Hematopoietic multipotent progenitor cell treated with erythropoietin and hydrocortisone succinate and interleukin-3 and kit ligand, for 6 days (in vitro differentiated cells): Measurements from ENCODE around the gene TEAD3.
A peak's percentile ranks its signal among the peaks of the same experiment; 100 is the strongest.
"Not testable (repeated sequence)": the region's sequence is repeated elsewhere in the genome, so short reads cannot be mapped to it uniquely, and the experiment has no call there.

Experiments used
- DNase-seq: peaks from one replicate; pipeline ENCODE4 v3.0.0-alpha.2; 2015

Gene TEAD3

DNA sequence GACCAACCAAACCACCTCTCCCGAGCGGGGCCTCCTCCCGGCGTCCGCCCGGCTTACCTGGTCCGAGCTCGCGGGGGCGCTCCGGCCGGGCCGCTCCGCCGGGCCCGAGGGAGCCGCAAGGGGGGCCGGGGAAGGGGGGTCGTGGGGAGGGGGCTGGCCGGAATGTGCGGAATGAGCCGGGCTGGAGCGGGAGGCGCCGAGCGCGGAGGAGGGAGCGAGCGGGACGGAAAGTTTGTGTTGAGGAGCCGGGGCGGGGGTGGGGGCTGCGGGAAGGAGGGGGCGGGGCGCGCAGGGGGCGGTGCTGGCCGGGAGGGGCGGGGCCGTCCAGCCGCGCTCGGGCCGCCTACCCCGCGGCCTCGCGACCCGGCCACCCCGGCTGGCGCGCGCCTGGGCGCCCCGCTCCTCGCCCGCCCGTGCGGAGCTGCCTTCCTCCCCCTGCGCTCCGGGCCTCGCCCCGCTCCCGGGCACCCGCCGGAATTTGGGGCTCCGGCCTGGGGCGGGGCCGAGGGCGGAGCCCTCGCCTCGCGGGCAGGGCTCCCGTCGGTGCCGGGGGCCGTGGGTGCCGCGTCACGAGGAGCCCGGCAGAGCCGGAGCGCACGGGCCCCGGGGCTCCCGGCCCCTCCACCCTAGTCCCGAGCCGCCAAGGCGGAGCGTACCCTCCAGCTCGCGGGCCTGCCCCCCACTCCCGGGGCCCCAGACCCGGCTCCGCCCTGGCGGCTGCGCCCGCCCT, at the start of gene TEAD3:
TEAD3 (minus strand) TSS at position 239 of the 730 bp plus-strand sequence.
- DNase-seq, result peak; percentile 58

DNA sequence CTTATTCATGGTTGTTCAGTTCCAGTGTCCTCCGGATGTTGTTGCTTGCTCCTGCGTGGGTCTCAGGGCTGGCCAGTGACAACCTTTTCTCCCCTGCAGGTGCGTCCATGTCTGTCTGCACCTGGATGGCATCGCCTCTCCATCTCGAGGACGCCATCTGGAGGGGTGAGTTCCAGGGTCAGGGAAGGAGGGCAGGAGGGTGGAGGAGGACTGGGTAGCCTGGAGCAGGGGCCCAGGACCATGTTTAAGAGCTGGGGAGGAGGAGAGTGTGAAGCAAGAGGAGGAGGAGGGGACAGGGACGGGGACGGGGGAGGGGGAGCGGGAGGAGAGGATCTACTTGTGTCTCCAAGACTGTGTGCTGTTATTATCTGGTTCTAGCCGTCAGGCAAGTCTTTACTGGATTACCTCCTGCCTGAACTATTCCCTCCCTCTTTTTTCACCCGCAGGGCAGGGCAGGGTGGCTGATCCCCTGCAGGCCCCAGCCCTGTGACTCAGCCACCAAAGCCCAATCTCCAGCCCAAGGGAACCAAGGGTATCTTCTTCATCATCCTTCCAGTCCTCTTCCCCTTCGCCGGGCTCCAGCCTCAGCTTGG, 48.0 kb upstream of the TEAD3 start:
- no peak for DNase-seq

DNA sequence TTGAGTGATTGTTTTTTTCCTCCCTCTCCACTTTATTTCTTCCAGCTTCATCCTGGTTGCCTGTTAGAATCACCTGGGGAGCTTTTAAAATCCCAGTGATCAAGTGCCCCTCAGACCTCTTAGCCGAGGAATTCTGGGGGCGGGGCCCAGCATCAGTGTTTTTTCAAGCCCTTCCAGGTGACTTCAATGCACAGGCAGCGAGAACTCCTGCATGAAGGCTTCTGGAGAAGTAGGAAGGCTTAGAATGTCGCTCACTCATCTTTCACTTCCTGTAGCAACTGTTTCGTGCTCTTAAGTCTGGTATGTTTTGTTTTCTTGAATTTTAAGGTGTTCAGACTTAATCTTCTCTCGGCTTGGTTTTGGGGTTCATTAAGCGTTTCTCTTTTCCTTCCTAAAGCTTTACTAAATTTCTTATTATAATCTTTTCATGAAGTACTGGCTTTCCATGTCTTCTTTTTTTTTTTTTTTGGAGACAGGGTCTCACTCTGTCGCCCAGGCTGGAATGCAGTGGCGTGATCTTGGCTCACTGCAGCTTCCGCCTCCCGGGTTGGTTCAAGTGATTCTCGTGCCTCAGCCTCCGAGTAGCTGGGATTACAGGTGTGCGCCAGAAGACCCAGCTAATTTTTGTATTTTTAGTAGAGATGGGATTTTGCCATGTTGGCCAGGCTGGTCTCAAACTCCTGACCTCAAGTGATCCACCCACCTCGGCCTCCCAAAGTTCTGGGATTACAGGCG, 46.7 kb upstream of the TEAD3 start:
- no peak for DNase-seq

DNA sequence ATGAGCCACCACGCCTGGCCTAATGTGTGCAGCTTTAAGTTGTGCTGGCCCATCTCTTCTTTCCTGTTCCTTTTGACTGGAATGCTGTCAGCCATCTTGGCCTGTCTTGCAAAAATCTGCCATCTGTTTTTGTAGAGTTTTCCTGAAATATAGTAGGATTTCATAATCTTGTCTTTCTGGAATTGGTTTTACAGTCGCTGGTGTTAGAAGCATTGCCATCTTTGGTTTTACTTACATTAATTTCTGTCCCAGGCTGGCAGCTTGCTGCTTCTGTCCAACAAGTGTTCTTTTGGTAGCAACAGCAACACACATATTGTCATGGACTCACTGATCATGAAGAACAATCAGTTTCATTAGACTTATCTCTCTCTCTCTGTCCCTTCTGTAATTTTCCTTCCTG, 45.0 kb upstream of the TEAD3 start:
- peak; percentile 4 for DNase-seq

DNA sequence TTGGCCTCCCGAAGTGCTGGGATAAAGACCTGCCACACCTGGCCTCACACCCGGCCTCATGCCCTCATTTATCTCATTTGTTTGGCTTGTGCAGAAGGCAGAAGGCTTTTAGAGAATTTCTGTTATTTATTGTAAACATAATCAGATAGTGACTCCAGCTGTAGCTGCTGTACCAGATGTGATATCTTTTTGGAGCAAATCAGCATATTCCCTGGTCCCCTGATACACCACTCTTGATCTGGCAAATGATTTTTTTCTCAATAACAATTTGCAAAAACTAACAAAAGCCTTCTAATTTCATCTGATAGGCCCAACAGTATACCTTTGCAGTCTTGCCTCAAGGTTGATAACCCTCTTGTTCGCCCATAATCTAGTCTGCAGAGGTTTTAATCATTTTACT, 42.3 kb upstream of the TEAD3 start:
- no peak for DNase-seq

DNA sequence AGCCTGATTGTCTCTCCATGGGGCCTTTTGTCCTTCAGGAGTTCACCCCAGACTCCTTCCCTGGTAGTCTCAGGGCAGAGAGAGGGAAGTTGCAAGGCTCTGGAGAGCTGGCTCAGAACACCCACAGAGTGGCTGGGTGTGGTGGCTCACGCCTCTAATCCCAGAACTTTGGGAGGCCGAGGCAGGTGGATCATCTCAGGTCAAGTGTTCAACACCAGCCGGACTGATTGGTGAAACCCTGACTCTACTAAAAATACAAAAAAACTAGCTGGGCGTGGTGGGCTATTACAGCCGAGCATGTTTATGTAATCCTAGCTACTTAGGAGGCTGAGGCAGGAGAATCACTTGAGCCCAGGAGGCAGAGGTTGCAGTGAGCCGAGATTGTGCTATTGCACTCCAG, 39.0 kb upstream of the TEAD3 start:
- DNase-seq, result not testable (repeated sequence)

DNA sequence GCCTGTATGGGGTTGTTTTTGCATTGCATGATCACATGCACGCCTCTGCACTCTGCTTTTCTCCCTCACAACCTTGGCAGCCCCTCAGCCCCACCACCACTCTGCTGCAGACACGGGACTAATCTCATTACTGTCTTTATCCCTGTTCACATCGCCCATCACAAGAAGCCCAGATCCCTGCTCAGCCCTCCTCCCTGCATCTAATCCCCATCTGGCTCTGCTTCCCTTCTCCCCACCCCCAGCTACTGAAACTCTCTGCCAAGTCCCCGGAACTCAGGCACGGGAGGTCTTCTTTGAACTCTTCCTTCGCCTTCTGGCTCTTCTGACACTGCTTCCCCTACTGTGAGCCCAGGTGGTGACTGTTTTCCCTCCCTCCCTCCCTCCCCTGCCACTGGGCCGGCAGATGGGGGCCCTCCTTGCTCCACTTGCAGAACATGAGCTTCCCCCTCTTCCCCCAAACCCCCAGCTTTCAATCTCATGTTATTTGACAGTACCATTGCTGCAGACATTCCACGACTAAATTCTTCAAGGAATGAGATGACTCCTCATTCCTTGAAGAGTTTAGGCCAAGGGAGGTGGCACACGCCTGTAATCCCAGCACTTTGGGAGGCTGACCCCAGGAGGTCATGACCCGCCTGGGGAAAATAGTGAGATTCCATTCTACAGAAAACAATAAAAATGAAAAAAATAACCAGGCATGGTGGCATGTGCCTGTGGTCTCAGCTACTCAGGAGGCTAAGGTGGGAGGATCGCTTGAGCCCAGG, 37.7 kb upstream of the TEAD3 start:
- DNase-seq, result no peak

DNA sequence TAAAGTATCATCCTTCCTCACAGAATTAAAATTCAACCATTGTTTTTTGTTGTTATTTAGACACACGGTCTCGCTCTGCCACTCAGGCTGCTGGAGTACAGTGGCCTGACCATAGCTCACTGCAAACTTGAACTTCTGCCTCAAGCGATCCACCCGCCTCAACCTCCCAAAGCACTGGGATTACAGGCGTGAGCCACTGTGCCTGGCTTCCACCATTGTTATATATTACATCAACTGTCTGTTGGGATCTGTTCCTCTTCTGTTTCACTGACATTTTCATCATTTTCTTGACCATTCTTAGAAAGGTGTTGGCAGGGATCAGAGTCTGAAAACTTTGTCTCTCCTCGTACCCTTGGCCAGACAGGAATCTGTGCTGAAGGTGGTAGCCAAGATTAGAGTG, 37.1 kb upstream of the TEAD3 start:
- no peak for DNase-seq

DNA sequence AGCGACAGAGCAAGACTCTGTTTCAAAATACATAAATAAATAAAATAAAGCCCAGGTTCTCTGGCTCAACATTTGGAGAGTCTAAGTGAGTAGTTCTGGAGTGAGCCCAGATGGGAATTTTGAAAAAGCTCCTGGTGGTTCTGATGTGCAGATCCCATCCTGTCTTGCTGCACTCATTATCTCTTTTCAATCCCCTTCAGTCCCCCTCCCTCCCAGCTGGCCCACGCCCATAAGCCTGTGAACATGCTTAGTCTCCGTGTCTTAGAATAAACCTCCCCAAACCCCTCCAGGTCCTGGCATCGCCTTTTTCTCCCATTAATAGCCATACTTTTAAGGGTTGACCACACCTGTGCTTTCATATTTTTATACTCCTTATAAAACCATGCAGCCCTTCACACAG, 35.2 kb upstream of the TEAD3 start:
- no peak for DNase-seq

DNA sequence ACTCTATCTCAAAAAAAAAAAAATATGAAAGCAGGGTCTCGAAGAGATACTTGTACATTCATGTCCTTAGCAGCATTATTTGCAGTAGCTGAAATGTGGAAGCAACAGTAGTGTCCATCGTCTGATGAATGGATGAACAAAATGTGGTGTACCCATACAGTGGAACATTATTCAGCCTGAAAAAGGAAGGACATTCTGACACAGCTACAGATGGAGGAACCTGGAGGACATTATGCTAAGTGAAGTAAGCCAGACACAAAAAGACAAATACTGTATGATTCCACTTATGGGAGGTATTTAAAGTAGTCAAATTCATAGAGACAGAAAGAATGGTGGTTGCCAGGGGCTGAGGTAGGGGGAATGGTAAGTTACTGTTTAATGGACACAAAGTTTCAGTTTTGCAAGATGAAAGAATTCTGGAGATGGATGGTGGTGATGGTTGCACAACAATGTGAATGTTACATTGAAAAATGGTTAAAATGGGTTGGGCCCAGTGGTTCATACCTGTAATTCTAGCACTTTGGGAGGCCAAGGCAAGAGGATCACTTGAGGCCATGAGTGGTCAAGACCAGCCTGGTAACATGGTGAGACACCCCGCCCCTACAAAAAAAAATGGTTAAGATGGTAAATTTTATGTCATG, 27.6 kb upstream of the TEAD3 start:
- DNase-seq, result no peak

DNA sequence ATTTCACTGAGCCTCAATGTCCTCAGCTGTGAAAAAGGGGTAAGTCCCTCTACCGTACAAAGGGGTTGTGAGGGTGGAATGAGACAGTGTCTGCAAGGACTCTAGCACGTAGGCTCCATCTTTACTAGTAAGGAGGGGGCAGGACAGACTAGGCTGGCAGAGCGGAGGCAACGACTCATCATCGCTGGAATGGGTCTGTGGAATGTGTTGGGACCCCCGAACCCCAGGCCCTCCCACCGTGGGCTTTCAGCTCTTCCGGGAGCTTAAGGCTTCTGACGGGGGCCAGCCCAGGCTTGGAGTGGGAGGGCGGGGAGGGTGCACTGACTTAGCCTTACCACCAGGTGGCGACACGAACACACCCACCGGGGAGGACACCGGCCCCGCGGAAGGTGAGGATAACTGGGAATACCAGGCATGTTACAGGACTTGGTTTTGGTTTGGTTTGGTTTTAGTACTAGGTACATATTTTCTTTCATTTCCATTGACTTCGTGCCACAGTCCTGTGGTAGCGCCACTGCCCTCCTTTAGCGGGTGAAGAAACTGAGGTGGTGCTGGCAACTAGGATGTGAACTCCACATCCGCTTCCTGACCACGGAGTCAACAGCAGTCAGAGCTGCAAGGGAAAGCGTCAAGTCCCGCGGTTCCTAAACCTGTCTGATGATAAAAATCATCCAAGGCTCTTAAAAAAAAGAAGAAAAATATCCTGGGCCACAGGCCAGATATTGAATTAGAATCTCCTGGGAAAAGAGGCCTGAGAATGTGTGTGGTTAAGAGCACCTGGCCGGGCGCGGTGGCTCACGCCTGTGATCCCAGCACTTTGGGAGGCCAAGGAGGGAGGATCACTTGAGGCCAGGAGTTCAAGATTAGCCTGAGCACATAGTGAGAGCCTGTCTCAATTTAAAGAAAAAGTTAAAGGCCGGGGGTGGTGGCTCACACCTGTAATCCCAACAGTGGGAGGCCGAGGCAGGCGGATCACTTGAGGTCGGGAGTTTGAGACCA, 26.1 kb upstream of the TEAD3 start:
- DNase-seq, result peak; percentile 69

DNA sequence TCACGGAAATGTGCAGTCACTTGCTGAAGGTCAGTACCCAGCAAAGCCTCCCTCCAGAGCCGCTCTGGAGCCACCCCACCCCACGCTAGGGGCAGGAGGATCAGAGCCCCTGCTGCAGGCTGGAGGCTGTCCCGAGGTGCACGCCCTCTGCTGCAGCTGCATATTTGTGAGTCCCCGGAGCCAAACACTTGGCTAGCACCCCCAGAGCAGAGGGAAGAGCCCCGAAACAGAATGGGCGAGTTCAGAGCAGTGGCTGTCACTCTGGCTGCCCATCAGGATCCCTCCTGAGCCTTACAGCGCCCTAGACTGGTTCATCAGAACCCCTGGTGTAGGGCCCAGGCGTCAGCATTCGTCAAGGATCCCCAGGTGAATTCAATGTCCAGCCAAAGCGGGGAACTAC, 25.3 kb upstream of the TEAD3 start:
- no peak for DNase-seq

DNA sequence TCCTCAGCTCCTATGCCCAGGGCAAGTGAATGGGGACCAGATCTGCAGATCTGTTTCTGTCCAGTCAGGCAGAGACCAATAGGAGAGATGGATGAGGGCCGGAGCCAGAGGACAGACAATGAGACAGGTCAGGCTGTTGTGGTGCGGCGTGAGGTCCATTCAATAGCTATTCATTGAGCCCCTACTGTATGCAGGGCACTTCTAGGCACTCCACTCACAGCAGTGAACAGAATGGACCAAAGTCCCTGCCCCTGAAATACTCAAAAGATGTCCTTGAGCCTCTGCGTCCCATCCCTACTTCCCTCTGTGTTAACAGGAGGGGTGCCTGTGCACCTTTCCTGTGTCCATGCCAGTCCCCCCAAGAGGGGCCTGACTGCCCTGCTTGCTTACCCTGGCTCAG, 24.4 kb upstream of the TEAD3 start:
- DNase-seq, result no peak

DNA sequence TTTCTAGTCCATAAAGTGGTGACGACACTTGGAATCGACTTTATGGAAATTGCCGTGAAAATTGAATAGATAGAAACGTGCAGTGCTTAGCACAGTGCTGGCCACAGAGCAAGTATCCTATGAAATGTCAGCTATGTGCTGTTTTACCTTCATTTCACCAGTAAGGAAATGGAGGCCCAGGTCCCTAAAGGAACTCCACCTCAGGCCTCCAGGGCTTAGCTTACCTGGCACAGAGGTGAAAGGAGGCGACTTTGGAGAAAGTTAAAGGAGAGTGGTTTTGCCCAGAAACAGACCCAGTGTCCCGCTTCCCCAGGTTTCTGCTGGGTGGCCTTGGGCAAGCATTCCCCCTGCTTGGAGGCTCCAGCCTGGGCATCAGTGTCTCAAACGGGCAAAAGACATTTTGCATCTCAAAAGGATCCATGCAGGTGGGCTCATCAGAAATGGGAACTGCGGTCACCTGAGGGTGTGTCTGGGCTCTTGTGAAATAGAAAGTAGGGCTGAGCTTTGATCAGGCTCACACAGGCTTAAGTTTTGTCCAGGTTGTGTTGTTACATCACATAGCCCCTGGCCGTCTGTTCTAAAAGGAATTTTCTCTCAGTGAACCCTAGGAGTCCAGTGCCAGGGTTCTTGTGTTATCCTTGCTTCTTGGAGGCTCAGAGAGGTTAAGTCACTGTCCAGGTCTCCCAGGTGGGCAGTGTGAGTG, 22.6 kb upstream of the TEAD3 start:
- DNase-seq, result no peak

DNA sequence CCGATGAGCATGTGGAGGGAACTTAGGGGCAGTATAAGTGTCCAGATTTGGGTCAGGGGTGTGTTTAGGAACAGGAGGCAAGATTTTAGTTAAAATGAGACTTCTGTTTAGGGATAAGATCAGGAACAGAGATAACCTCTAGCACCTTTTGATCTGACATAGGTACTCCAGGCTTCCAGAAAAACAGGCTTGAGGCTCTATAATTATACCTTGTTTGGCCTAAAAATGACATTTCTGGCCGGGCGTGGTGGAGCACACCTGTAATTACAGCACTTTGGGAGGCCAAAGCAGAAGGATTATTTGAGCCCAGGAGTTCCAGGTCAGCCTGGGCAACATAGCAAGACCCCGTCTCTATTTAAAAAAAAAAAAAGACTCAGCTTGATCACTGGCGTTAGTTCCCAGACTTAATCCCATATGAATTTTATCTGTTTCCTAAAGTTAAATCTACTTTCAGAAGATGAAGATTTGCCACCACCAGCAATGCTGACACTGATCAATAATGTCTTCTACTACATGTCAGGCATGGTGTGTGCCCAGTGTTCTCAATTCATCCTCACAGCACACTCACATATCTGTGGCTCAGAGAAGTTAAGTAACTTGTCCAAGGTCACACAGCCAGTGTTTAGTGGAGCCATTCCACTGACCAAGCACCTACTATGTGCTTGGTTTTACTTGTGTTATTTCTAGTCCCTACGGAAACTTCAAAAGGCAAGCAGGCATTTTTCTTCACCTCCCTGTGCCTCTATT, 21.9 kb upstream of the TEAD3 start:
- DNase-seq, result no peak

DNA sequence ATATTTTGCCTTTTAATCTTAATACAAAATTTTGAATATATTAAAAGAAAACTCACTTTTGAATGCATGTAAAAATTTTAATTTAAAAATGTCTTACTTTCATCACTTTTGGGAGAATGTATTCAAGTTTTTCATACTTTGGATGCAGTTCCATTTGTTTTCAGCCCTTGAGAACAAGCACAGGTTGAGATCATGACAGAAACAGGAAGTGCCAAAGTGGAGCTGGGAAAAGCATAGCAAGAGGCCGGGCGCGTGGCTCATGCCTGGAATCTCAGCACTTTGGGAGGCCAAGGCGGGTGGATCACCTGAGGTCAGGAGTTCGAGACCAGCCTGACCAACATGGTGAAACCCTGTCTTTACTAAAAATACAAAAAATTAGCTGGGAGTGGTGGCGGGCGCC, 21.1 kb upstream of the TEAD3 start:
- not testable (repeated sequence) for DNase-seq

DNA sequence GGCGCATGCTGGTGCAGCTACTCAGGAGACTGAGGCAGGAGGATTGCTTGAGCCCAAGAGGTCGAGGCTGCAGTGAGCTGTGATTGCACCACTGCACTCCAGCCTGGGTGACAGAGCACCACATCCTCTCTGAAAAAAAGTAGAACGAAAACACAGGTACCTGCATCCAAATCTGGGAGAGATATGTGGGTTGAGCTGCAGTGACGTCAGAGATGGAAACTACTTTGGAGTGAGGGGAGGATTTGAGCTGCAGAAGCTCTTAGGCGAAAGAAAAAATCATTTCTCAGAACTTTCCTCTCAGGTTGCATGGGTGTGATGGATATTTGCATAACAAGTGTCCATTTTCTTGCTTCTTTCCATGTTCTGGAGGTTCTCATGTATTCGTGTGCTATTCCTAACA, 19.8 kb upstream of the TEAD3 start:
- no peak for DNase-seq

DNA sequence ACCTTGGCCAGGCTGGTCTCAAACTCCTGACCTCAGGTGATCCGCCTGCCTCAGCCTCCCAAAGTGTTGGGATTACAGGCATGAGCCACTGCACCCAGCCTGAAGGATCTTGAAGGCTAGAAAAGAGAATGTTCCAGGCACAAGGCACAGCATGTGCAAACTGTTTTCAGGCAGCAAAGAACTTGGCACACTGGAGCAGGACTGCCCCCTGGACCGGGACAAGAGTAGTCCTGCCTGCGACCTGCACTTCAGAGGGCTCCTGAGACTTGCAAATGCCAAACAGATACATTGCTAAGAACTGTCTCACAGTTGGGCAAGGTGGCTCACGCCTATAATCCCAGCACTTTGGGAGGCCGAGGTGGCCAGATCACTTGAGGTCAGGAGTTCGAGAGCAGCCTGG, 19.1 kb upstream of the TEAD3 start:
- not testable (repeated sequence) for DNase-seq

DNA sequence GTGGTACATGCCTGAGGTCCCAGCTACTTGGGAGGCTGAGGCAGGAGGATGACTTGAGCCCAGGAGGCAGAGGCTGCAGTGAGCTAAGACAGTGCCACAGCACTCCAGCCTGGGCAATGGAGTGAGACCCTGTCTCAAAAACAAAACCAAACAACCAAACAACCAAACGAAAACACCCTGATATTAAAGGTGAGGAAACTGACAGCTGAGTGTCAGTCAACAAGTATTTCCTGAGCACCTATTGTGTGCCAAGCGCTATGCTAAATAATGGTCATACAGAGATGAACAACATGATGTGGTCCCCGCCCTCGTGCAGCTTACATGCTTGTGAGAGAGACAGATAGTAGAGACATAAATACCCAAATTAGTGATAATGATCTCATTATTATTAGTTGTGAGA, 17.7 kb upstream of the TEAD3 start:
- no peak for DNase-seq

DNA sequence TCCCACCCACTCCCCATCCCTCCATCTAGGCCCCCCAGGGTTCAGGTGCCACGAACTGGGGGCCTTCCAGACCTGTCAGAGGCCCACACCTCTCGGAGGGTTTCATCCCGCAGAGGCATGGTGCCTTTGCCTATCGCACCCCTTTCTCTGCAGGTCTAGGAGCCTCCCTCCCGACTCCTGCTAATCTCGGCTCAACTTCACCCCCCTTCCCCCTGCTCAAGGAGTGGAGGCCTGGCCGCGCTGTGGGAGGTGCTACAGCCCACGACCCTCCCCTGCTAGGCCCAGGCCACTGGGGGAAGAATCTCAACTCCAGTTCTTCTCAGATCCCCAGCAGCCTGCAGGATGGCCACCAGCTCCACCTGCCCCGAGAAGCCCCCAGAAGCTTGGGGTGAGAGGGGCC, 15.9 kb upstream of the TEAD3 start, which contains the start of gene TULP1:
TULP1 (minus strand) TSS at position 157 of the 400 bp plus-strand sequence; CDS start at position 119, 38 bp downstream.
- no peak for DNase-seq
